GM23248 (cell line): Measurements from ENCODE around the gene CACNA1C.

Source experiments
- EZH2 ChIP-seq: fragments of 200-600 bp; sonication (generic); IDR thresholded peaks from 2 replicates; pipeline ENCODE4 v1.6.1; 2018; ENCODE audit warnings: antibody characterized with exemption, mild to moderate bottlenecking; ENCODE audit not compliant: insufficient read depth, poor library complexity, severe bottlenecking
- EZH2phosphoT487 ChIP-seq: fragments of 200-600 bp; sonication (generic); IDR thresholded peaks from 2 replicates; pipeline ENCODE4 v1.6.1; 2018; ENCODE audit warnings: antibody characterized with exemption, moderate library complexity, mild to moderate bottlenecking, low read depth; ENCODE audit not compliant: insufficient read depth

GRCh38 chr12:2076728-2077127 is 23.9 kb downstream of the CACNA1C start:
- TF ChIP-seq EZH2phosphoT487: no peak
- no peak for TF ChIP-seq EZH2
